ENCODE data around the gene TMEM117. TPM values are rescaled to one million over a fixed set of nuclear protein-coding genes. Genes with fewer than 3 reads are reported as not detected.

Gene TMEM117
- total and polyA plus RNA-seq, 10 of the 15 experiments (the other 5 are each of a cell fraction or from before 2014, with no cell fraction given) = 3.1 to 8.2 (median 6.1) TPM

DNA sequence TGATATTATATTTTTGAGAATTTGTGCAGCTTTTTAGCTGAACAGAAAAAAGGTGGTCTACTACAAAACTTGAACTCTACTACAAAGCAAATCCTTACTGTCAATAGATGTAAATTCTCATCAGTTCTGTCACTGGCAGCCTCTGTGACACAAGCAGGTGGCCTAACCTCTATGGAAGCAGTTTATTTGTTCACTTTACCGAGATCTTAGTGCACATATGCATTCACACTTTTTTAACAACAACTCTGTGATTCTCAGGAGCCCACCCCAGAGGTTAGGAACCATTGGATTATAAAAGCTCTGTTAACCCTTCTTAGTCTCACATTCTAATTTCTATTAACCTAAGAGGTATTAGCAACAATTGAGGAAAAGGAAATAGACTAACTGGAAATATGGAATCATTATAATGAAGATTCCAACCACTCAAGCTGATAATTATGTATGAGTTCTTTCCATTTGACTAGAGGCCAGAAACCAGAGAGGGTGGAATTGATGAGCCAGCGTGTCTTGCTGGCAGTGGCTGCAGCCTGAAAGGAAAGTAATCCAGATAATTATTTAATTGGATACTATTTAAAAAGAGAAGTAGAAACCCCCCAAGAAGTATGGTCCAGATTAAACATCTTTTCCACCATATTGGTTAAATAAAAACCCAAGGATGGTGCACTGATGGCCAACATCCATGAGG, 451.1 kb downstream of the TMEM117 start:
- intact Hi-C loops (cut with micrococcal nuclease; ENCODE audit: unreplicated experiment) = no loop called here
- H3K4me3 ChIP-seq = no peak overlapping the region
- H3K4me2 ChIP-seq (ENCODE audit: control insufficient read depth, insufficient read depth) = no peak overlapping the region
- ATAC-seq (no peak), FAIRE-seq (no peak), DNase-seq (ENCODE audit: low read depth, low spot score) (no peak)
- ChIA-PET RAD21 (ENCODE audit: unreplicated experiment) (interaction anchor here (0.6 to 1.5 kb wide), 2 partner anchors 19 to 142 kb away, joined by 3 read pairs; no protein-coding TSS in a partner anchor), POLR2A (interaction anchor here (0.6 kb wide), 1 partner anchor 538 kb away, joined by 3 read pairs; no protein-coding TSS in a partner anchor), SMC1A (ENCODE audit: uncharacterized antibody, unreplicated experiment) (interaction anchor here (0.6 kb wide), 1 partner anchor 10 kb away, joined by 3 read pairs; no protein-coding TSS in a partner anchor), CTCF (no interaction called here)
- BruUV-seq (replicated peaks) = no TSS peak
- H4K20me1 ChIP-seq (ENCODE audit: control insufficient read depth, insufficient read depth) = no peaks in the 10 kb centered on the region
- in situ Hi-C loops (cut with MboI) = no loop called here
- WGBS (ENCODE audit: insufficient coverage, insufficient replicate concordance, low lambda C conversion rate, missing lambda C conversion rate) = 75% methylated on average over 2 of the region's 2 CpGs
- H3K79me2 ChIP-seq (ENCODE audit: control insufficient read depth, insufficient read depth, low read length) = no peaks in the 10 kb centered on the region
- H3K27me3 ChIP-seq (replicated peaks in 1 of 2; ENCODE audit: control insufficient read depth in 2 of 2, insufficient read depth in 2 of 2, low read length in 1 of 2) = no peaks in the 10 kb centered on the region
- no peaks in the 10 kb centered on the region for H3K36me3 ChIP-seq (ENCODE audit: control insufficient read depth in 2 of 2, insufficient read depth in 2 of 2, low read length in 1 of 2)
- no peak overlapping the region for H3K9ac ChIP-seq (ENCODE audit: control insufficient read depth, insufficient read depth, low read length)
- H3K9me3 ChIP-seq (replicated peaks; ENCODE audit: control insufficient read depth, insufficient read depth, low read length) = no peaks in the 10 kb centered on the region
- no peaks in the 10 kb centered on the region for H3K4me1 ChIP-seq (ENCODE audit: control insufficient read depth, insufficient read depth, low read length)
- H2AFZ ChIP-seq (ENCODE audit: control insufficient read depth, low read depth, low read length) = no peak overlapping the region
- TF ChIP-seq ZNF207 (IDR thresholded peaks at IDR 0.05; ENCODE audit: borderline replicate concordance) (no peak), HDAC2 (IDR thresholded peaks at IDR 0.05) (no peak), EGR1 (IDR thresholded peaks at IDR 0.05; ENCODE audit: borderline replicate concordance in 1 of 2, low read depth in 2 of 2, low read length in 2 of 2) (no peak), BACH1 (IDR thresholded peaks at IDR 0.05; ENCODE audit: borderline replicate concordance) (no peak), KDM1A (IDR thresholded peaks at IDR 0.05; ENCODE audit: borderline replicate concordance) (no peak), POLR2AphosphoS5 (IDR thresholded peaks at IDR 0.05; ENCODE audit: low read length) (no peak), NFIC (IDR thresholded peaks at IDR 0.05; ENCODE audit: low read depth, low read length) (no peak)
- TF ChIP-seq, protein P1, sequence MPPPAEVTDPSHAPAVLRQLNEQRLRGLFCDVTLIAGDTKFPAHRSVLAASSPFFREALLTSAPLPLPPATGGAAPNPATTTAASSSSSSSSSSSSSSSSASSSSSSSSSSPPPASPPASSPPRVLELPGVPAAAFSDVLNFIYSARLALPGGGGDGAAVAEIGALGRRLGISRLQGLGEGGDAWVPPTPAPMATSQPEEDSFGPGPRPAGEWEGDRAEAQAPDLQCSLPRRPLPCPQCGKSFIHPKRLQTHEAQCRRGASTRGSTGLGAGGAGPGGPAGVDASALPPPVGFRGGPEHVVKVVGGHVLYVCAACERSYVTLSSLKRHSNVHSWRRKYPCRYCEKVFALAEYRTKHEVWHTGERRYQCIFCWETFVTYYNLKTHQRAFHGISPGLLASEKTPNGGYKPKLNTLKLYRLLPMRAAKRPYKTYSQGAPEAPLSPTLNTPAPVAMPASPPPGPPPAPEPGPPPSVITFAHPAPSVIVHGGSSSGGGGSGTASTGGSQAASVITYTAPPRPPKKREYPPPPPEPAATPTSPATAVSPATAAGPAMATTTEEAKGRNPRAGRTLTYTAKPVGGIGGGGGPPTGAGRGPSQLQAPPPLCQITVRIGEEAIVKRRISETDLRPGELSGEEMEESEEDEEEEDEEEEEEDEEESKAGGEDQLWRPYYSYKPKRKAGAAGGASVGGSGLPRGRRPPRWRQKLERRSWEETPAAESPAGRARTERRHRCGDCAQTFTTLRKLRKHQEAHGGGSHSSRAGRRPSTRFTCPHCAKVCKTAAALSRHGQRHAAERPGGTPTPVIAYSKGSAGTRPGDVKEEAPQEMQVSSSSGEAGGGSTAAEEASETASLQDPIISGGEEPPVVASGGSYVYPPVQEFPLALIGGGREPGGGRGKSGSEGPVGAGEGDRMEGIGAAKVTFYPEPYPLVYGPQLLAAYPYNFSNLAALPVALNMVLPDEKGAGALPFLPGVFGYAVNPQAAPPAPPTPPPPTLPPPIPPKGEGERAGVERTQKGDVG (CRISPR knock-in tag; IDR thresholded peaks at IDR 0.05) = no peak
- TF ChIP-seq, protein P2, sequence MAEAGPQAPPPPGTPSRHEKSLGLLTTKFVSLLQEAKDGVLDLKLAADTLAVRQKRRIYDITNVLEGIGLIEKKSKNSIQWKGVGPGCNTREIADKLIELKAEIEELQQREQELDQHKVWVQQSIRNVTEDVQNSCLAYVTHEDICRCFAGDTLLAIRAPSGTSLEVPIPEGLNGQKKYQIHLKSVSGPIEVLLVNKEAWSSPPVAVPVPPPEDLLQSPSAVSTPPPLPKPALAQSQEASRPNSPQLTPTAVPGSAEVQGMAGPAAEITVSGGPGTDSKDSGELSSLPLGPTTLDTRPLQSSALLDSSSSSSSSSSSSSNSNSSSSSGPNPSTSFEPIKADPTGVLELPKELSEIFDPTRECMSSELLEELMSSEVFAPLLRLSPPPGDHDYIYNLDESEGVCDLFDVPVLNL (IDR thresholded peaks at IDR 0.05; ENCODE audit: low read depth, low read length) = no peak
- TF ChIP-seq, protein P3, sequence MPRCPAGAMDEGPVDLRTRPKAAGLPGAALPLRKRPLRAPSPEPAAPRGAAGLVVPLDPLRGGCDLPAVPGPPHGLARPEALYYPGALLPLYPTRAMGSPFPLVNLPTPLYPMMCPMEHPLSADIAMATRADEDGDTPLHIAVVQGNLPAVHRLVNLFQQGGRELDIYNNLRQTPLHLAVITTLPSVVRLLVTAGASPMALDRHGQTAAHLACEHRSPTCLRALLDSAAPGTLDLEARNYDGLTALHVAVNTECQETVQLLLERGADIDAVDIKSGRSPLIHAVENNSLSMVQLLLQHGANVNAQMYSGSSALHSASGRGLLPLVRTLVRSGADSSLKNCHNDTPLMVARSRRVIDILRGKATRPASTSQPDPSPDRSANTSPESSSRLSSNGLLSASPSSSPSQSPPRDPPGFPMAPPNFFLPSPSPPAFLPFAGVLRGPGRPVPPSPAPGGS (IDR thresholded peaks at IDR 0.05; ENCODE audit: borderline replicate concordance, insufficient read depth, low read depth, low read length, poor library complexity, severe bottlenecking) = no peak
- H3K27ac ChIP-seq (ENCODE audit: control insufficient read depth, insufficient read depth) = no peak overlapping the region
